HepG2 (cell line): ENCODE results near the gene CDKN2C. TPM values are rescaled to one million over a fixed set of nuclear protein-coding genes. Genes with fewer than 3 reads are reported as not detected.

Source experiments
- AHDC1 ChIP-seq: sonication (generic); formaldehyde crosslinking; IDR thresholded peaks from 2 replicates; pipeline ENCODE4 v1.5.1; 2020; ENCODE audit warnings: mild to moderate bottlenecking, missing genetic modification reagents, borderline replicate concordance
- FOXK2 ChIP-seq: fragments of 450-650 bp; IDR thresholded peaks from 2 replicates; pipeline ENCODE4 v1.6.1; 2016
- PLRG1 ChIP-seq: fragments of 450-650 bp; conservative IDR thresholded peaks from 2 replicates; pipeline ENCODE4 v1.6.1; 2016
- SMYD3 ChIP-seq: sonication (generic); formaldehyde crosslinking; IDR thresholded peaks from 2 replicates; pipeline ENCODE4 v1.8.1; 2023; ENCODE audit warnings: mild to moderate bottlenecking, missing genetic modification reagents
- SPEN ChIP-seq: sonication (generic); formaldehyde crosslinking; IDR thresholded peaks from 2 replicates; pipeline ENCODE4 v1.5.1; 2020; ENCODE audit warnings: low read depth, mild to moderate bottlenecking, missing genetic modification reagents
- ZNF264 ChIP-seq: sonication (generic); formaldehyde crosslinking; IDR thresholded peaks from 2 replicates; pipeline ENCODE4 v1.4.0; 2020; ENCODE audit warnings: missing genetic modification reagents
- ZNF296 ChIP-seq: sonication (generic); formaldehyde crosslinking; conservative IDR thresholded peaks from 2 replicates; pipeline ENCODE4 v1.5.0; 2020; ENCODE audit warnings: mild to moderate bottlenecking, missing genetic modification reagents
- ZNF407 ChIP-seq: sonication (generic); formaldehyde crosslinking; IDR thresholded peaks from one replicate; pipeline ENCODE4 v1.5.1; 2020; ENCODE audit warnings: mild to moderate bottlenecking, missing genetic modification reagents; ENCODE audit errors: not compliant biosample characterization
- ZNF609 ChIP-seq: sonication (generic); formaldehyde crosslinking; IDR thresholded peaks from 2 replicates; pipeline ENCODE4 v1.4.0; 2020; ENCODE audit warnings: mild to moderate bottlenecking, missing genetic modification reagents, borderline replicate concordance
- ZNF768 ChIP-seq: sonication (generic); formaldehyde crosslinking; IDR thresholded peaks from 2 replicates; pipeline ENCODE4 v1.4.0; 2020; ENCODE audit warnings: missing genetic modification reagents
- polyA plus RNA-seq, 8 experiments: library from polyadenylated mRNA; depleted of rRNA in 3 of 8; stranded (reverse) in 7 of 8; unstranded in 1 of 8; fragments of >200 nt; fragmentation: Illumina TruSeq in 4 of 8; extraction: Trizol in 4 of 8; gene quantifications; 2 replicates each; pipeline versions ENCODE4 v1.2.1 to v1.2.3, GENCODE V29; 2011 to 2016; ENCODE audit warnings: low read depth in 4 of 8, missing spikeins in 1 of 8, mixed read lengths in 1 of 8; ENCODE audit not compliant: insufficient read depth in 1 of 8
- total RNA-seq, 5 experiments: library from RNA; depleted of rRNA; stranded (reverse); fragments of >200 nt; fragmentation: Illumina TruSeq; extraction: Trizol; gene quantifications; 2 replicates each; pipeline ENCODE4 v1.2.3, GENCODE V29; 2016; ENCODE audit warnings: low read depth in 1 of 5

The CDKN2C gene
- total and polyA plus RNA-seq, 2 of the 13 experiments (the other 11 are each of a cell fraction or from before 2014, with no cell fraction given): 7.8 to 13.7 TPM

GRCh38 chr1:50968158-50968820, 1.8 kb upstream of the CDKN2C start (continued):
- TF ChIP-seq ZNF296 (CRISPR knock-in tag) (no peak), SMYD3 (CRISPR knock-in tag) (no peak), ZNF768 (peak; percentile 56; the same call in 1 of the 2 replicates), ZNF407 (peak; percentile 18), AHDC1 (0 out of 2 replicates have a peak, but pooled peaks have one; percentile 15), PLRG1 (no peak), FOXK2 (no peak), SPEN (CRISPR knock-in tag) (peak; percentile 75), ZNF609 (CRISPR knock-in tag) (peak; percentile 50; the same call in 1 of the 2 replicates), ZNF264 (CRISPR knock-in tag) (no peak)
